Measurements from ENCODE around the gene NDUFB3.
"Not testable (repeated sequence)": the region's sequence is repeated elsewhere in the genome, so short reads cannot be mapped to it uniquely, and the experiment has no call there.

Gene NDUFB3

GRCh38 chr2:201071479-201072200 lies at the start of gene NDUFB3, which contains the start of gene HYCC2:
NDUFB3 (plus strand) TSS chr2:201072001; CDS start chr2:201078883, 6,882 bp downstream.
HYCC2 (minus strand) TSS chr2:201071671; CDS start chr2:201024009, 47,662 bp downstream.
- DNase-seq (ENCODE audit: extremely low read depth, low read depth): peak; percentile 77
- TF ChIP-seq CTCF (IDR thresholded peaks at IDR 0.05; ENCODE audit: low read depth, low read length): peak; percentile 23

- no peak for TF ChIP-seq CTCF (IDR thresholded peaks at IDR 0.05; ENCODE audit: low read depth, low read length)
- no peak for DNase-seq (ENCODE audit: extremely low read depth, low read depth)
These were observed 47.3 kb upstream of the NDUFB3 start for GRCh38 chr2:201024518-201024917.

GRCh38 chr2:201034355-201034754 lies 37.4 kb upstream of the NDUFB3 start:
- not testable (repeated sequence) for DNase-seq (ENCODE audit: extremely low read depth, low read depth)

- not testable (repeated sequence) for DNase-seq (ENCODE audit: extremely low read depth, low read depth)
These were observed 33.4 kb upstream of the NDUFB3 start for GRCh38 chr2:201038361-201038760.

- no peak for DNase-seq (ENCODE audit: extremely low read depth, low read depth)
- no peak for TF ChIP-seq CTCF (IDR thresholded peaks at IDR 0.05; ENCODE audit: low read depth, low read length)
These were observed 32.9 kb upstream of the NDUFB3 start for GRCh38 chr2:201038855-201039254.

GRCh38 chr2:201040867-201041628 lies 30.8 kb upstream of the NDUFB3 start:
- TF ChIP-seq CTCF (IDR thresholded peaks at IDR 0.05; ENCODE audit: low read depth, low read length): no peak
- no peak for DNase-seq (ENCODE audit: extremely low read depth, low read depth)

- DNase-seq (ENCODE audit: extremely low read depth, low read depth): not testable (repeated sequence)
These were observed 29.4 kb upstream of the NDUFB3 start for GRCh38 chr2:201042451-201042850.

GRCh38 chr2:201043050-201043449 lies 28.8 kb upstream of the NDUFB3 start:
- not testable (repeated sequence) for DNase-seq (ENCODE audit: extremely low read depth, low read depth)

- TF ChIP-seq CTCF (IDR thresholded peaks at IDR 0.05; ENCODE audit: low read depth, low read length): no peak
- DNase-seq (ENCODE audit: extremely low read depth, low read depth): no peak
These were observed 24.9 kb upstream of the NDUFB3 start for GRCh38 chr2:201046881-201047280.

Measured in AG09319 (cell line).